Hepatocyte (in vitro differentiated cells): ENCODE results near the gene DUSP11. TPM values are rescaled to one million over a fixed set of nuclear protein-coding genes. Genes with fewer than 3 reads are reported as not detected.

Experiments used
- DNase-seq: peaks from one replicate; pipeline ENCODE4 v3.0.0-alpha.2; 2016; ENCODE audit warnings: low spot score
- H2AFZ ChIP-seq: fragments of 200-600 bp; sonication (generic); 2 replicates; pipeline ENCODE4 v1.6.0; 2016; ENCODE audit warnings: antibody characterized with exemption, mild to moderate bottlenecking
- H3K27ac ChIP-seq: fragments of 200-600 bp; sonication (generic); 2 replicates; pipeline ENCODE4 v1.5.1; 2016; ENCODE audit warnings: mild to moderate bottlenecking
- H3K27me3 ChIP-seq: fragments of 200-600 bp; sonication (generic); 2 replicates; pipeline ENCODE4 v1.6.1; 2016
- H3K36me3 ChIP-seq: fragments of 200-600 bp; sonication (generic); replicated peaks from 2 replicates; pipeline ENCODE4 v1.5.1; 2016; ENCODE audit warnings: low read depth; ENCODE audit not compliant: insufficient read depth
- H3K4me1 ChIP-seq: fragments of 200-600 bp; sonication (generic); 2 replicates; pipeline ENCODE4 v1.5.1; 2016; ENCODE audit warnings: mild to moderate bottlenecking, moderate library complexity; ENCODE audit not compliant: insufficient read depth
- H3K4me2 ChIP-seq: fragments of 200-600 bp; sonication (generic); 2 replicates; pipeline ENCODE4 v1.6.0; 2016
- H3K4me3 ChIP-seq: fragments of 200-600 bp; sonication (generic); 2 replicates; pipeline ENCODE4 v1.5.1; 2016; ENCODE audit warnings: mild to moderate bottlenecking
- H3K79me2 ChIP-seq: fragments of 200-600 bp; sonication (generic); 2 replicates; pipeline ENCODE4 v1.6.0; 2017; ENCODE audit warnings: mild to moderate bottlenecking
- H3K9me2 ChIP-seq: fragments of 200-600 bp; sonication (generic); replicated peaks from 2 replicates; pipeline ENCODE4 v1.6.0; 2017; ENCODE audit warnings: mild to moderate bottlenecking; ENCODE audit not compliant: insufficient read depth
- H3K9me3 ChIP-seq: fragments of 200-600 bp; sonication (generic); 2 replicates; pipeline ENCODE4 v1.5.1; 2016; ENCODE audit warnings: low read depth, mild to moderate bottlenecking
- H4K20me1 ChIP-seq: fragments of 200-600 bp; sonication (generic); 2 replicates; pipeline ENCODE4 v1.6.0; 2016; ENCODE audit warnings: mild to moderate bottlenecking; ENCODE audit not compliant: insufficient read depth, poor library complexity, severe bottlenecking
- CTCF ChIP-seq: fragments of 200-600 bp; sonication (generic); IDR thresholded peaks from 2 replicates; pipeline ENCODE4 v1.5.1; 2016; ENCODE audit warnings: antibody characterized with exemption, mild to moderate bottlenecking; ENCODE audit not compliant: poor library complexity
- EZH2 ChIP-seq: fragments of 200-600 bp; sonication (generic); IDR thresholded peaks from 2 replicates; pipeline ENCODE4 v1.6.1; 2016; ENCODE audit warnings: antibody characterized with exemption, mild to moderate bottlenecking, borderline replicate concordance
- EZH2phosphoT487 ChIP-seq: fragments of 200-600 bp; sonication (generic); IDR thresholded peaks from one replicate; pipeline ENCODE4 v1.6.1; 2018; ENCODE audit warnings: antibody characterized with exemption, mild to moderate bottlenecking, low read depth, moderate library complexity; ENCODE audit not compliant: unreplicated experiment, severe bottlenecking
- WGBS: methylation state at CpG from one replicate; pipeline ENCODE4 v1.1.6; 2016; ENCODE audit warnings: low lambda C conversion rate; ENCODE audit errors: missing lambda C conversion rate; 5-methylcytosine and 5-hydroxymethylcytosine counted together
- polyA plus RNA-seq: library from polyadenylated mRNA; unstranded; fragments of >200 nt; fragmentation: Nextera tagmentation; extraction: Ambion mirVana; gene quantifications from 2 replicates; pipeline ENCODE4 v1.2.1, GENCODE V29; 2016
- total RNA-seq: library from RNA; depleted of rRNA; stranded (reverse); fragments of >200 nt; gene quantifications from 2 replicates; pipeline ENCODE4 v1.2.3, GENCODE V29; 2014

Gene DUSP11
- total and polyA plus RNA-seq, 2 experiments from 2014 or later: 32.9 to 38.2 TPM

DNA sequence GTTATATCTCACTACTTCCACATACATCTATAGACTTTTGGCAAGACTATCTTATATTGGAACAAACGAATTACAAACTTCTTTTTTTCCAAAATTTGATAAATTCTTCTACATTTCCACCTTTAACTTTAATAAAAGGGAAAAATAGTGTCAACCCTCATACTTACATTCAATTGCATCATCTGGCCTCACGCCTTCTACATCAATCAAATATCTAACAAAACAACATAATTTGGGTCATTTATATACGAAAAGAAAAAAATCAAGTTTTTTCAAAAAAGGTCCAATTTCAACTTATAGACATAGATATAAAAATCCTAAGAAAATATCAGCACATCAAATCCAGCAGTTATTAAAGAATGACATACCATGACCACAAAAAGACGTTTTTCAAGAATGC lies 12.9 kb downstream of the DUSP11 start:
- Histone ChIP-seq H3K36me3 (peaks cover 4% of the 10 kb centered on the region), H3K27me3 (no peaks in the 10 kb centered on the region), H3K4me2 (no peak overlapping the region), H3K27ac (no peak overlapping the region), H3K79me2 (peaks cover 2% of the 10 kb centered on the region), H2AFZ (no peak overlapping the region), H3K4me1 (no peaks in the 10 kb centered on the region), H3K4me3 (no peak overlapping the region), H3K9me2 (no peaks in the 10 kb centered on the region), H4K20me1 (no peaks in the 10 kb centered on the region), H3K9me3 (no peaks in the 10 kb centered on the region)
- DNase-seq: no peak
- no peak for TF ChIP-seq EZH2
- no peak for TF ChIP-seq EZH2phosphoT487
- no peak for TF ChIP-seq CTCF
- WGBS: 97% methylated on average over 4 of the region's 4 CpGs

- no peak overlapping the region for H3K4me3 ChIP-seq
- H3K9me3 ChIP-seq: no peaks in the 10 kb centered on the region
- no peaks in the 10 kb centered on the region for H3K4me1 ChIP-seq
- H4K20me1 ChIP-seq: no peaks in the 10 kb centered on the region
- no peak overlapping the region for H2AFZ ChIP-seq
- TF ChIP-seq EZH2 (no peak), EZH2phosphoT487 (no peak), CTCF (no peak)
- 91% methylated on average over 1 of the region's 1 CpG for WGBS
- H3K27me3 ChIP-seq: no peaks in the 10 kb centered on the region
- peaks cover 4% of the 10 kb centered on the region for H3K36me3 ChIP-seq
- H3K9me2 ChIP-seq: no peaks in the 10 kb centered on the region
- no peak for DNase-seq
- H3K4me2 ChIP-seq: no peak overlapping the region
- peaks cover 2% of the 10 kb centered on the region for H3K79me2 ChIP-seq
- no peak overlapping the region for H3K27ac ChIP-seq
Measured at GRCh38 chr2:73766349-73766748, 13.6 kb downstream of the DUSP11 start.

DNA sequence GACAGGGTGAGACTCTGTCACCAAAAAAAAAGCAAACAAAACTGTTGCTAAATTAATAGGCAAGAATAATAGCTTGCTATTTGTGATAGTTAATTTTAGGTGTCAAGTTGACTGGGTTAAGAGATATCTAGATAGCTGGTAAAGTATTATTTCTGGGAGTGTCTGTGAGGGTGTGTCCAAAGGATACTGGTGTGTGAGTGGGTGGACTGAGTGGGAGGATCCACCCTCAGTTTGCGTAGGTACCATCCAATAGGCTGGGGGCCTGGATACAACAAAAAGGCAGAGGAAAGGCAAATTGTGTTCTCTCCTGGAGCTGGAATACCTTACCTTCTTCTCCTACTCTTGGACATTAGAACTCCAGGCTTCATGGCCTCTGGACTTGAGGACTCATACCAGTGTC lies 15.0 kb downstream of the DUSP11 start:
- no peaks in the 10 kb centered on the region for H3K9me2 ChIP-seq
- TF ChIP-seq CTCF: no peak
- TF ChIP-seq EZH2: no peak
- no peak for TF ChIP-seq EZH2phosphoT487
- WGBS: 100% methylated on average over 1 of the region's 1 CpG
- no peak overlapping the region for H3K4me2 ChIP-seq
- no peak overlapping the region for H3K27ac ChIP-seq
- no peaks in the 10 kb centered on the region for H3K4me1 ChIP-seq
- H4K20me1 ChIP-seq: no peaks in the 10 kb centered on the region
- H3K4me3 ChIP-seq: no peak overlapping the region
- H3K36me3 ChIP-seq: peaks cover 4% of the 10 kb centered on the region
- H3K27me3 ChIP-seq: no peaks in the 10 kb centered on the region
- H3K79me2 ChIP-seq: peaks cover 2% of the 10 kb centered on the region
- no peaks in the 10 kb centered on the region for H3K9me3 ChIP-seq
- H2AFZ ChIP-seq: no peak overlapping the region
- DNase-seq: no peak

GRCh38 chr2:73762571-73762970 lies 17.3 kb downstream of the DUSP11 start:
- no peaks in the 10 kb centered on the region for H3K9me2 ChIP-seq
- no peaks in the 10 kb centered on the region for H4K20me1 ChIP-seq
- peaks cover 2% of the 10 kb centered on the region for H3K79me2 ChIP-seq
- no peak overlapping the region for H3K4me2 ChIP-seq
- no peaks in the 10 kb centered on the region for H3K4me1 ChIP-seq
- WGBS: 84% methylated on average over 1 of the region's 1 CpG
- DNase-seq: no peak
- H3K4me3 ChIP-seq: no peak overlapping the region
- no peaks in the 10 kb centered on the region for H3K27me3 ChIP-seq
- no peaks in the 10 kb centered on the region for H3K36me3 ChIP-seq
- no peaks in the 10 kb centered on the region for H3K9me3 ChIP-seq
- TF ChIP-seq EZH2 (no peak), CTCF (no peak), EZH2phosphoT487 (no peak)
- H3K27ac ChIP-seq: no peak overlapping the region
- H2AFZ ChIP-seq: no peak overlapping the region
